ENCODE results near the gene CDC14C.

DNA sequence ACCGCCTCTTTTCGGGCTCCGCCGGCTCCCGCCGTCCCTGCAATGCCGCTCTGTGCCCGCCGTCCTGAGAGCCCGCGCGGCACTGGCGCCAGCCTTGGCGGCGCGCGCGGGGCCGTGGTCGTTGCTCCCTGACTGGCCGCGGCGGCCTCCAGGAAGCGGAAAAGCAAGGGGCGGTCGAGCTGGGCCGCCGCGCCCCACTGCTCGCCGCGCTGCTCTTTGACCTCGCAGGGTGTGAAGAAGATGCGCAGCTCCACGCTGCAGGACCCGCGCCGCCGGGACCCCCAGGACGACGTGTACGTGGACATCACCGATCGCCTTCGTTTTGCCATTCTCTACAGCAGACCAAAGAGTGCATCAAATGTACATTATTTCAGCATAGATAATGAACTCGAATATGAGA, at the start of gene CDC14C:
- TF ChIP-seq, protein P1, sequence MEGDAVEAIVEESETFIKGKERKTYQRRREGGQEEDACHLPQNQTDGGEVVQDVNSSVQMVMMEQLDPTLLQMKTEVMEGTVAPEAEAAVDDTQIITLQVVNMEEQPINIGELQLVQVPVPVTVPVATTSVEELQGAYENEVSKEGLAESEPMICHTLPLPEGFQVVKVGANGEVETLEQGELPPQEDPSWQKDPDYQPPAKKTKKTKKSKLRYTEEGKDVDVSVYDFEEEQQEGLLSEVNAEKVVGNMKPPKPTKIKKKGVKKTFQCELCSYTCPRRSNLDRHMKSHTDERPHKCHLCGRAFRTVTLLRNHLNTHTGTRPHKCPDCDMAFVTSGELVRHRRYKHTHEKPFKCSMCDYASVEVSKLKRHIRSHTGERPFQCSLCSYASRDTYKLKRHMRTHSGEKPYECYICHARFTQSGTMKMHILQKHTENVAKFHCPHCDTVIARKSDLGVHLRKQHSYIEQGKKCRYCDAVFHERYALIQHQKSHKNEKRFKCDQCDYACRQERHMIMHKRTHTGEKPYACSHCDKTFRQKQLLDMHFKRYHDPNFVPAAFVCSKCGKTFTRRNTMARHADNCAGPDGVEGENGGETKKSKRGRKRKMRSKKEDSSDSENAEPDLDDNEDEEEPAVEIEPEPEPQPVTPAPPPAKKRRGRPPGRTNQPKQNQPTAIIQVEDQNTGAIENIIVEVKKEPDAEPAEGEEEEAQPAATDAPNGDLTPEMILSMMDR (conservative IDR thresholded peaks at IDR 0.05; ENCODE audit: low read length): no peak
- TF ChIP-seq EZH2phosphoT487 (IDR thresholded peaks at IDR 0.05; ENCODE audit: borderline replicate concordance): no peak
